ENCODE results near the gene UBC. TPM values are rescaled to one million over a fixed set of nuclear protein-coding genes. Genes with fewer than 3 reads are reported as not detected.

UBC gene
- total and polyA plus RNA-seq, 8 donors = 409 to 1,431 (median 1,011) TPM

DNA sequence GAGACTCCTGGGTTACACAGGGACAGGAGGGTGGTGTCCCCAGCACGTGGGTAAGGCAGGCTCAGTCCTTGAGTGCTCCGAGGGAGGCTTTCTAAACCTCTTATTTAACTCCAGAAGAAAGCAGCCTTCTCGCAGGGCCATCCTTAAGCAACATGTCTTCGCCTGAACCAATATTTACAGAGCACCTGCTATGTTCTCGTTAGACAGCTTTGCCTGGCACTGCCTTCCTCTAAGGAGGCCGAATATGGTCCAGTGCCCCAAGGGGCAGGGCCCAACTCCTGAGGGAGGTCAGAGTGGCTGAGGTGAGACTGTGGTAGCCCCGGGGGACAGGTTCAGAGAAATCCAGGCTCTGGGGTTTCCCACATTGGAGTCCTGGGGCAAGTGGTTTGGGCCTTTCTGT lies 48.7 kb downstream of the UBC start:
- Histone ChIP-seq H3K4me1 (peaks cover 12 to 50% (median 34%) of the 10 kb centered on the region in 4 donors), H3K27ac (peak overlapping the region in 1 of 5 donors; percentile 13), H3K27me3 (no peaks in the 10 kb centered on the region), H3K9me3 (no peaks in the 10 kb centered on the region), H3K4me3 (no peak overlapping the region), H3K36me3 (no peaks in the 10 kb centered on the region)
- peak in 1 of 2 donors; percentile 32 for DNase-seq
- TF ChIP-seq POLR2AphosphoS5 (IDR thresholded peaks at IDR 0.05) = no peak
- TF ChIP-seq, protein P1, sequence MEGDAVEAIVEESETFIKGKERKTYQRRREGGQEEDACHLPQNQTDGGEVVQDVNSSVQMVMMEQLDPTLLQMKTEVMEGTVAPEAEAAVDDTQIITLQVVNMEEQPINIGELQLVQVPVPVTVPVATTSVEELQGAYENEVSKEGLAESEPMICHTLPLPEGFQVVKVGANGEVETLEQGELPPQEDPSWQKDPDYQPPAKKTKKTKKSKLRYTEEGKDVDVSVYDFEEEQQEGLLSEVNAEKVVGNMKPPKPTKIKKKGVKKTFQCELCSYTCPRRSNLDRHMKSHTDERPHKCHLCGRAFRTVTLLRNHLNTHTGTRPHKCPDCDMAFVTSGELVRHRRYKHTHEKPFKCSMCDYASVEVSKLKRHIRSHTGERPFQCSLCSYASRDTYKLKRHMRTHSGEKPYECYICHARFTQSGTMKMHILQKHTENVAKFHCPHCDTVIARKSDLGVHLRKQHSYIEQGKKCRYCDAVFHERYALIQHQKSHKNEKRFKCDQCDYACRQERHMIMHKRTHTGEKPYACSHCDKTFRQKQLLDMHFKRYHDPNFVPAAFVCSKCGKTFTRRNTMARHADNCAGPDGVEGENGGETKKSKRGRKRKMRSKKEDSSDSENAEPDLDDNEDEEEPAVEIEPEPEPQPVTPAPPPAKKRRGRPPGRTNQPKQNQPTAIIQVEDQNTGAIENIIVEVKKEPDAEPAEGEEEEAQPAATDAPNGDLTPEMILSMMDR (IDR thresholded peaks at IDR 0.05) = no peak
- no peak for TF ChIP-seq POLR2A (IDR thresholded peaks at IDR 0.05)
- TF ChIP-seq EP300 (IDR thresholded peaks at IDR 0.05) = no peak
- intact Hi-C loops (cut with DNase I; ENCODE audit: low total_unique reads) = no loop called here
- 37 to 70% (median 49%) methylated on average over 7 of the region's 7 CpGs for WGBS, 5 donors

DNA sequence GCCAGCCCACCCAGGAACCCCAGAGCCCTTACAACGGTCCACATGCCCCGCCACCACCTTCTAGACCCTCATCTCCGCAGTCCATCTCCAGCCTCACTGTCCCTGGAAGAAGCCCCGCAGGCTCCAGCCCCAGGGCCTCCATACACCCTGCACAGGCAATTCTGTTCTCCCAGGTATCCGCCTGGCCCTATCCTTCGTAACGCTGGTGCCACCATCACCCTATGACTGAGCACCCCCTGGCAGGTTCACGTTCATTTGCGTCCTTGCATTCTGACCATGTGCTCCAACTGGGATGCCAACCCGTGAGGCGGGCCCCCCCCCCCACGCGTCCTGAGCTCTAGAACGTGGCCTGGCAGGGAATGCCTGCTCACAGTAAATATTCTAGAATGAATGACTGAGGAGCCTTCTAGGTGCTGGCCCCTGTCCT lies 50.1 kb downstream of the UBC start:
- H3K9me3 ChIP-seq = no peaks in the 10 kb centered on the region
- 85 to 91% (median 90%) methylated on average over 14 of the region's 14 CpGs for WGBS, 5 donors
- intact Hi-C loops (cut with DNase I; ENCODE audit: low total_unique reads) = no loop called here
- H3K27ac ChIP-seq = peak overlapping the region; percentile 59 to 82 (median 67)
- H3K4me3 ChIP-seq = peak overlapping the region; percentile 61 to 95 (median 72)
- no peaks in the 10 kb centered on the region for H3K27me3 ChIP-seq
- no peaks in the 10 kb centered on the region for H3K36me3 ChIP-seq
- peaks cover 12 to 50% (median 34%) of the 10 kb centered on the region in 4 donors for H3K4me1 ChIP-seq
- no peak for DNase-seq
- TF ChIP-seq EP300 (IDR thresholded peaks at IDR 0.05) (no peak), POLR2AphosphoS5 (IDR thresholded peaks at IDR 0.05) (no peak), POLR2A (IDR thresholded peaks at IDR 0.05) (no peak)
- TF ChIP-seq, protein P1 (IDR thresholded peaks at IDR 0.05) = no peak

DNA sequence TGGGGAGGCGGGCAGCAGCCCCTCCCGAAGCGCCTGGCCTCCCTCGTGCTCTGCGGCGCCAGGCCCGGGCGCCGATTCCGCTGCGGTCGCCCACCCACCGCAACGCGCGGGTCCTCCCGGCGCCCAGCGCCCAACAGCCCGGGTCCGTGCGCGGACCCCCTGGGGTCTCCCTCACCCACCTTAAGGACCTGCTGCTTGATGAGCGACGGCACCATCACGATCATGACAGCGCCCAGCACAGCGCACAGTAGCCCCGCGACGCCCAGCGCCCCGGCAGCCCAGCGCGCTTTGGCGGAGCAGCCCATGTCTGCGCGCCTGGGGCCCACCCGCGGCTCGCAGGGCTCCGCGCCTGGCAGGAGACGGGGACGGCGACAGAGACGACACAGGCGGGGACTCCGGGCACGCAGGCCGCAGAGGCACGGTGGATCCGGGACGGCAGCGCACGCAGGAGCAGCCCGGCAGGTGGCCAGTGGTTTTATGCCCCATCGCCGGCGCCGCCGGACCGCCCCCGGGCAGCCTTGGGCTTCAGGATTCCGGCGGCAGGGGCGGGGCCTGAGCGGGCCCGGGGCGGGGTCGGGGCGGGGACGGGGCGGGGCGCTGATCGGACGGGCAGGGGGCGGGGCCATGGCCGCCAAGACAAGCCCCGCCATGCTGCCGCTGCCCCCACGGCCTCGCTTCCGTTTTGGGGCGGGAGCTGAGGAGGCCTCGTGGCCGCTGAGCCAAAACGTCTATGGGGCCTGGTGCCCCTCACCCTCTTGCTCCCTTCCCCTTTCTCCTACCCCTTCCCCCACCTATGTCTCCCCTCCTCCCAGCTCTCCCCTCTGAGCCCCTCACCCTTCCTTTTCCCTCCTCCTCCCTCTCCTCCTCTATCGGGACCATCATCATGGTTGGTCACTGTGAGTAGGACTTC lies 50.8 kb downstream of the UBC start, which contains the start of gene SCARB1:
TSS of gene SCARB1 (minus strand) at position 449 of the 910 bp plus-strand sequence. CDS start at position 305, 144 bp downstream.
- intact Hi-C loops (cut with DNase I; ENCODE audit: low total_unique reads) = no loop called here
- peak within 1 kb of the TSS; percentile 61 to 95 (median 72) for H3K4me3 ChIP-seq
- peak; percentile 86 to 93 for DNase-seq
- no peaks in the 10 kb centered on the region for H3K36me3 ChIP-seq
- peaks cover 12 to 50% (median 34%) of the 10 kb centered on the region in 4 donors for H3K4me1 ChIP-seq
- 0 to 1% (median 1%) methylated on average over 16 to 89 of the region's 89 CpGs for WGBS, 5 donors
- H3K9me3 ChIP-seq = no peaks in the 10 kb centered on the region
- no peaks in the 10 kb centered on the region for H3K27me3 ChIP-seq
- peak within 1 kb of the TSS; percentile 60 to 82 (median 73) for H3K27ac ChIP-seq
- no peak for TF ChIP-seq EP300 (IDR thresholded peaks at IDR 0.05)
- TF ChIP-seq, protein P1 (IDR thresholded peaks at IDR 0.05) = no peak
- TF ChIP-seq POLR2AphosphoS5 (IDR thresholded peaks at IDR 0.05) = no peak
- no peak for TF ChIP-seq POLR2A (IDR thresholded peaks at IDR 0.05)

DNA sequence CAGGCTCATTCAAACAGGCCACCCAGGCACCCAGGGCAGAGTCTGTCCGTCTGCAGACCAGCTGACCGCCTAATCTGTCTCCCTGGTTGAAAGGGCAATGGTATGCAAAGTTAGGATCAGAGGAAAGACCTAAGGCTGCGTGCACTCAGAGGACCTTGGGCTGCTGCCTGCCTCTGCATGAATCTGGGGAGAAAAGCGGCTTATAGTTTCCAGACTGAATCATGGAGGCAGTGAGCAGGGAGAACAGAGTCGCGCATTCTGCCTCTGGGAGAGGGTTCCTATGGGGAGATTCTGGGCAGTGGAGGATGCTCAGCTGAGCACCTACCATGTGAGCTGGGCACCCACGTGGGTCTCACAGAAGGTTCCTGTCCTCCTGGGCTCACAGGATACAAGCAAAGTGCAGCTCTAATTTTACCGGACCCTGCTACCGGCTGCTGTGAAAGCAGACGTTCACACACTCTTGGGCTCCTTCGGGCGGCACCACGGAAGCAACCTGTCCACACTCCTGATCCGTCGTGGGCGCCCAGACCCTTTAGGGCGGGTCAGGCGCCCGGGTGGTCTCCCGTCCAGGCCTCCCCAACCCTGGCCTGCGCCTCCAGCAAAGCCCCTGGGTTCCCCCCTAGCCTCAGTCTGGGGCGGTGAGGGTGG lies 51.6 kb downstream of the UBC start:
- Histone ChIP-seq H3K9me3 (no peaks in the 10 kb centered on the region), H3K4me3 (peak overlapping the region; percentile 61 to 95 (median 72)), H3K4me1 (peaks cover 12 to 50% (median 34%) of the 10 kb centered on the region in 4 donors), H3K36me3 (no peaks in the 10 kb centered on the region), H3K27ac (peak overlapping the region in 4 of 5 donors; percentile 60 to 82 (median 70)), H3K27me3 (no peaks in the 10 kb centered on the region)
- intact Hi-C loops (cut with DNase I; ENCODE audit: low total_unique reads) = no loop called here
- TF ChIP-seq, protein P1 (IDR thresholded peaks at IDR 0.05) = no peak
- no peak for TF ChIP-seq POLR2AphosphoS5 (IDR thresholded peaks at IDR 0.05)
- TF ChIP-seq POLR2A (IDR thresholded peaks at IDR 0.05) = no peak
- no peak for TF ChIP-seq EP300 (IDR thresholded peaks at IDR 0.05)
- 12 to 22% (median 15%) methylated on average over 16 to 22 of the region's 22 CpGs for WGBS, 5 donors
- peak in 1 of 2 donors; percentile 50 for DNase-seq

Measured in stomach (tissue), 9 donors.